ENCODE measurements around the gene MPL. TPM values are rescaled to one million over a fixed set of nuclear protein-coding genes. Genes with fewer than 3 reads are reported as not detected.

MPL gene
- total and polyA plus RNA-seq, 4 donors, result 0.03 to 1.0 TPM; not detected in 2

GRCh38 chr1:43359696-43360095, 22.1 kb downstream of the MPL start:
- Histone ChIP-seq H3K36me3 (ENCODE audit: control insufficient read depth in 4 of 4, insufficient read depth in 3 of 4, low read depth in 1 of 4, low read length in 3 of 4) (peaks cover 2 to 33% (median 18%) of the 10 kb centered on the region in 4 donors), H3K4me3 (ENCODE audit: low read depth in 1 of 3, low read length in 3 of 3) (no peak overlapping the region), H3K9ac (ENCODE audit: low read depth in 1 of 2, low read length in 2 of 2) (no peak overlapping the region), H3K27ac (ENCODE audit: low read depth in 1 of 2, low read length in 2 of 2) (no peak overlapping the region), H3K4me1 (ENCODE audit: control insufficient read depth in 4 of 4, insufficient read depth in 4 of 4, low read length in 3 of 4) (peaks cover 6 to 14% (median 12%) of the 10 kb centered on the region in 4 donors), H3K9me3 (ENCODE audit: control insufficient read depth in 4 of 4, low read length in 3 of 4) (no peaks in the 10 kb centered on the region), H3K27me3 (ENCODE audit: control insufficient read depth in 4 of 4, insufficient read depth in 4 of 4, low read length in 3 of 4) (no peaks in the 10 kb centered on the region)
- no peak for TF ChIP-seq HNF4G (IDR thresholded peaks at IDR 0.05)
- TF ChIP-seq GABPA (IDR thresholded peaks at IDR 0.05 in 1 of 2, conservative IDR thresholded peaks at IDR 0.05 in 1 of 2), result no peak
- TF ChIP-seq MAX (IDR thresholded peaks at IDR 0.05), result no peak
- no peak for TF ChIP-seq EGR1 (IDR thresholded peaks at IDR 0.05; ENCODE audit: low read depth in 2 of 2)
- TF ChIP-seq TAF1 (conservative IDR thresholded peaks at IDR 0.05), result no peak
- TF ChIP-seq REST (IDR thresholded peaks at IDR 0.05), result no peak
- no peak for TF ChIP-seq JUND (IDR thresholded peaks at IDR 0.05)
- TF ChIP-seq CTCF (IDR thresholded peaks at IDR 0.05; ENCODE audit: low read depth, low read length, missing input control), result no peak
- TF ChIP-seq FOXA1 (IDR thresholded peaks at IDR 0.05), result no peak
- TF ChIP-seq ZBTB33 (IDR thresholded peaks at IDR 0.05), result no peak
- no peak for TF ChIP-seq FOXA2 (IDR thresholded peaks at IDR 0.05)
- no peak for TF ChIP-seq SP1 (IDR thresholded peaks at IDR 0.05)
- DNase-seq (ENCODE audit: low spot score), result no peak
- WGBS, result 58% methylated on average over 11 of the region's 11 CpGs

DNA sequence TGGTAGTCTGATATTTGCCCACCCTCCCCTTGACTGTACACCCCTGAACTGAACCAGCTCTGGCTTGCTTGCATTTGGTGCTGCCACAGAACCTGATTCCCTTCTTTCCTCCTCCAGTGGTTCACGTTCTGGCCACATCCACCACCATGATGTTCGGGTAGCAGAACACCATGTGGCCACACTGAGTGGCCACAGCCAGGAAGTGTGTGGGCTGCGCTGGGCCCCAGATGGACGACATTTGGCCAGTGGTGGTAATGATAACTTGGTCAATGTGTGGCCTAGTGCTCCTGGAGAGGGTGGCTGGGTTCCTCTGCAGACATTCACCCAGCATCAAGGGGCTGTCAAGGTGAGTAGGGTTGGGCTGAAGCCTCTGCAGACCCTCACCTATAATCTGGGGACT, 23.0 kb downstream of the MPL start:
- TF ChIP-seq TAF1 (conservative IDR thresholded peaks at IDR 0.05), result no peak
- Histone ChIP-seq H3K4me3 (ENCODE audit: low read depth in 1 of 3, low read length in 3 of 3) (no peak overlapping the region), H3K9ac (ENCODE audit: low read depth in 1 of 2, low read length in 2 of 2) (no peak overlapping the region), H3K4me1 (ENCODE audit: control insufficient read depth in 4 of 4, insufficient read depth in 4 of 4, low read length in 3 of 4) (peaks cover 6 to 14% (median 12%) of the 10 kb centered on the region in 4 donors), H3K36me3 (ENCODE audit: control insufficient read depth in 4 of 4, insufficient read depth in 3 of 4, low read depth in 1 of 4, low read length in 3 of 4) (peaks cover 2 to 36% (median 21%) of the 10 kb centered on the region in 4 donors), H3K9me3 (ENCODE audit: control insufficient read depth in 4 of 4, low read length in 3 of 4) (no peaks in the 10 kb centered on the region), H3K27me3 (ENCODE audit: control insufficient read depth in 4 of 4, insufficient read depth in 4 of 4, low read length in 3 of 4) (no peaks in the 10 kb centered on the region), H3K27ac (ENCODE audit: low read depth in 1 of 2, low read length in 2 of 2) (no peak overlapping the region)
- no peak for DNase-seq (ENCODE audit: low spot score)
- 86% methylated on average over 4 of the region's 4 CpGs for WGBS
